Upper lobe of left lung (tissue), 4 donors: ENCODE measurements around the gene TPST2.

Experiments used
- POLR2A ChIP-seq, 4 donors: fragments of 450-650 bp; IDR thresholded peaks; one replicate each; pipeline ENCODE4 v1.5.1; 2016 to 2017; ENCODE audit warnings: antibody characterized with exemption in 4 of 4, mild to moderate bottlenecking in 2 of 4
- TF ChIP-seq, protein P1 (sequence below), 6 experiments: fragments of 450-650 bp in 4 of 6; fragments of 200-600 bp in 2 of 6; sonication (generic) in 2 of 6; IDR thresholded peaks; one replicate each; pipeline ENCODE4 v1.5.1; 2016 to 2019; ENCODE audit warnings: antibody characterized with exemption in 6 of 6

DNA sequence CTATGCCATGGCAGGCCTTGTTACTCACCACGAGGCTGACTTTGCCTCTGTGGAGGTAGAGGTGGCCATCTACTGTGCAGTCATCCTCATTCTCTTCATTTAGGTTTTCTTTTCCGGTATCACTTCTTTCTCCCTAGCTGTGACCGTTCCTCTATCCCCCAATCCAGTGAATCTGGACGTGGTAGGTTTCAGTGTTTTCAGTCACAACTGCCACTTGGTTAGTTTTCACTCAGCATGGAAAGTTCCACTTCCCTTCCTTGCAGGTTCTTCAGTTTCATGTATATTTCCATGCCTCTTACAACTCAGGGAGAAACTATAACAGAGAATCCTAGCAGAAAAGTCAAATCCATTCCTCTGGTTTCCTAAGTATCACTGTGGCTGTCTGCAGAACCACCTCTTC is 108.2 kb downstream of the TPST2 start:
- TF ChIP-seq, protein P1, sequence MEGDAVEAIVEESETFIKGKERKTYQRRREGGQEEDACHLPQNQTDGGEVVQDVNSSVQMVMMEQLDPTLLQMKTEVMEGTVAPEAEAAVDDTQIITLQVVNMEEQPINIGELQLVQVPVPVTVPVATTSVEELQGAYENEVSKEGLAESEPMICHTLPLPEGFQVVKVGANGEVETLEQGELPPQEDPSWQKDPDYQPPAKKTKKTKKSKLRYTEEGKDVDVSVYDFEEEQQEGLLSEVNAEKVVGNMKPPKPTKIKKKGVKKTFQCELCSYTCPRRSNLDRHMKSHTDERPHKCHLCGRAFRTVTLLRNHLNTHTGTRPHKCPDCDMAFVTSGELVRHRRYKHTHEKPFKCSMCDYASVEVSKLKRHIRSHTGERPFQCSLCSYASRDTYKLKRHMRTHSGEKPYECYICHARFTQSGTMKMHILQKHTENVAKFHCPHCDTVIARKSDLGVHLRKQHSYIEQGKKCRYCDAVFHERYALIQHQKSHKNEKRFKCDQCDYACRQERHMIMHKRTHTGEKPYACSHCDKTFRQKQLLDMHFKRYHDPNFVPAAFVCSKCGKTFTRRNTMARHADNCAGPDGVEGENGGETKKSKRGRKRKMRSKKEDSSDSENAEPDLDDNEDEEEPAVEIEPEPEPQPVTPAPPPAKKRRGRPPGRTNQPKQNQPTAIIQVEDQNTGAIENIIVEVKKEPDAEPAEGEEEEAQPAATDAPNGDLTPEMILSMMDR (IDR thresholded peaks at IDR 0.05): no peak
- no peak for TF ChIP-seq POLR2A (IDR thresholded peaks at IDR 0.05)
